ENCODE results near the gene KIT. TPM values are rescaled to one million over a fixed set of nuclear protein-coding genes. Genes with fewer than 3 reads are reported as not detected.

The KIT gene
- total RNA-seq, 4 donors from 2014 or later, result 3.6 to 12.1 (median 9.2) TPM

DNA sequence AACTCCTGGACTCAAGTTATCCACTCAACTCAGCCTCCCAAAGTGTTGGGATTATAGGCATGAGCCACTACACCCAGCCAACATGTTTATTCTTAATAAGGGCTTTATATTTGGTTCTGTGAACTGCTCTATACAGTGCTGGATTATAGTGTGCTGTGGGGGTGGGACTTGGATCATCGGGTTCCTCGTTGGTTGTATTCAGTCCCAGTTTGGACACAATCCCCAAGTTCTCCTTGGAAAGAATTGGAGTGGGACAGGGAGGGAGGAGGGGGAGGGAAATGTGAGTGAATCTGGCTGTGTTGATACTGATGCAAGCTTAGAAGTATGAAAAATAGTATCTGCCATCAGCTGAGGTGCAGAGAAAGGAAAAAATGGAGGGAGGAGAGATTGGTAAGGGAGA lies 121.3 kb downstream of the KIT start:
- TF ChIP-seq, protein P1, sequence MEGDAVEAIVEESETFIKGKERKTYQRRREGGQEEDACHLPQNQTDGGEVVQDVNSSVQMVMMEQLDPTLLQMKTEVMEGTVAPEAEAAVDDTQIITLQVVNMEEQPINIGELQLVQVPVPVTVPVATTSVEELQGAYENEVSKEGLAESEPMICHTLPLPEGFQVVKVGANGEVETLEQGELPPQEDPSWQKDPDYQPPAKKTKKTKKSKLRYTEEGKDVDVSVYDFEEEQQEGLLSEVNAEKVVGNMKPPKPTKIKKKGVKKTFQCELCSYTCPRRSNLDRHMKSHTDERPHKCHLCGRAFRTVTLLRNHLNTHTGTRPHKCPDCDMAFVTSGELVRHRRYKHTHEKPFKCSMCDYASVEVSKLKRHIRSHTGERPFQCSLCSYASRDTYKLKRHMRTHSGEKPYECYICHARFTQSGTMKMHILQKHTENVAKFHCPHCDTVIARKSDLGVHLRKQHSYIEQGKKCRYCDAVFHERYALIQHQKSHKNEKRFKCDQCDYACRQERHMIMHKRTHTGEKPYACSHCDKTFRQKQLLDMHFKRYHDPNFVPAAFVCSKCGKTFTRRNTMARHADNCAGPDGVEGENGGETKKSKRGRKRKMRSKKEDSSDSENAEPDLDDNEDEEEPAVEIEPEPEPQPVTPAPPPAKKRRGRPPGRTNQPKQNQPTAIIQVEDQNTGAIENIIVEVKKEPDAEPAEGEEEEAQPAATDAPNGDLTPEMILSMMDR (IDR thresholded peaks at IDR 0.05; ENCODE audit: low read depth), result no peak

DNA sequence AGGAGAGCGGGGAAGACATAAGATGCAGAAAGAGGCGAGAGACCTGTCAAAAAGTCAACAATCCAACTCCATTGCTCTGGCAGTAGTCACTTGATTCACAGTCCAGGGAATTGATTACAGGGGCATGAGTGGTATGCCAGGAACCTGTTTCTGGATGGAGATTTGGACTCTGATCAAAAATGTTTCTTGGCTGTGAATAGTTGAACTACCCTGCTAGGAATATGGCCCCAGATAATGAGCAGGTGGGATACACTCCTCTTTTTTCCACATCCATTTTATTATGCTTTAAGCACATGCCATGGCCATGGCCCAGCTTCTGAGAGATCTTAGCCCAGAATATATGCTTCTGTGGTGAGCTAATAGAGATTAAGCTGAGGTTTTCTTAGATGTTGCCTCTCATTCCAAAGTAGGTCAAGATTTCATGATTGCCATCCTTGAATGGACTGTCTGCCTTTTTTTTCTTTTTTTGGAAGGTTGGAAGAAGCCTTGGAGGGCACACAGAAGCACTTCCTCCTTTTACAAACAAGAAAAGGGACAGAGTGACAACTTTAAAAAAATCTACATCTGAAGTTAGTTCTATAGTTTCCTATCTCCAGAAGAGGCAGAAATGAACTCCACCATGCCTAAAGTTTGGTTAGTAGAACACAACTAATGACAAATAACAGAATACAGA lies 121.9 kb downstream of the KIT start:
- TF ChIP-seq, protein P1 (IDR thresholded peaks at IDR 0.05; ENCODE audit: low read depth), result no peak

DNA sequence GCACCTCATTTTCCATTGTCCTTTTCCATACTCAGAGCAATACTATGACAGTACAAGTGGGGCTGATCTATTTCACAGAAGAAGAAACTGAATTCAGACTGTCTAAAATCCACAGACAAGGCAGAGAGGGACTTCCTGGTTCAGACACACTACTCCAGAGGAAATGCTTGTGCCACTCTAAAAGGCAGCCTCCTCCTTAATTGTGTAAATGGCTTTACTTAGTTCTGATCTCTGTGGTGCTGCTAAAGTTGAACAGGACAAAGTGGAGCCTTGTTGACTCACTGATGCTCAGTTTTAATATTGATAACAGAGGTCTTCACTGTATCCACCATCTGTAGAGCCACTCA lies 122.4 kb downstream of the KIT start:
- TF ChIP-seq, protein P1 (IDR thresholded peaks at IDR 0.05; ENCODE audit: low read depth), result no peak

DNA sequence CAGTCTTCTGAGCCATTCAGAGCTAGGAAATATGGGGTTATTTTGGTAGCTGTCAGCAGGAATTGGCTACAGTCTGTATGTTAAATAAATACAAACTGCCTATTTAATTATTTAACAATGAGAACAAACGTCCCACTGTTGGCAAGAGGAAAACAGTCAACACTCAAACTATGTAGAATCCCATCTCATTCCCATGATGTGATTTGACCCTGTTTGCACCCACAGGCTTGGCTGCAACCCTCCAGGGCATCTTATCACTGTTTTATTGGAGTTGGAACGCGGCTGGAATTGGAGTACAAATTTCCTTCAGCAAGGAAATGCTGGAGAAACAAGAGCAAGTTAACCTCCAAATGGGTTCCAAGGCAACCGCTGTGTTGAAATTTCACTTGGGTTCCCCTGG lies 124.0 kb downstream of the KIT start:
- TF ChIP-seq, protein P1 (IDR thresholded peaks at IDR 0.05; ENCODE audit: low read depth), result no peak

DNA sequence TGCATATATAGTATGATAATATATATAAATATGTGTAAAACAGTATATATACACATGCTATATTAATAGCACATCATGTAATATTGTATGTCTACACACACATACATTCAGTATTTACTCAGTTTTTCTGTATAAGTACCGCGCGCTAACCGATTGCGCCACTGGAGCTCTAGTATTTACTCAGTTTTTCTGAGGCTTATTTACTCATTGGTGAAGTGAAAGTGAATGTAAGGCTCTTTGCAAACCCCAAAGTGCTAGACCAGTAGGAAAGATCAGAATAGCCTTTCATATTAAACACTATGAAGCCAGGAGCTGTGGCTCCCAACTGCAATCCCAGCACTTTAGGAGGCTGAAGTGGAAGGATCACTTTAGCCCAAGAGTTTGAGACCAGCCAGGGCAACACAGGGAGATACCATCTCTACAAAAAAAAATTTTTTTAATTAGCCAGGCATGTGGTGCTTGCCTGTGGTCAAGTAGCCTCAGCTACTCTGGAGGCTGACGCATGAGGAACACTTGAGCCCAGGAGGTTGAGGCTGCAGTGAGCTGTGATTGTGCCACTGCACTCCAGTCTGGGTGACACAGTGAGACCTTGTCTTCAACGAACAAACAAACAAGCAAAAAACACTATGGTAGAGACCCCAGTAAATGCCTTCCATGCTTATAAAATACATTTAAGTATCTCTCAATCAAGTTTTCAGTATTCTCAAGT lies 125.8 kb downstream of the KIT start:
- TF ChIP-seq, protein P1 (IDR thresholded peaks at IDR 0.05; ENCODE audit: low read depth), result no peak

DNA sequence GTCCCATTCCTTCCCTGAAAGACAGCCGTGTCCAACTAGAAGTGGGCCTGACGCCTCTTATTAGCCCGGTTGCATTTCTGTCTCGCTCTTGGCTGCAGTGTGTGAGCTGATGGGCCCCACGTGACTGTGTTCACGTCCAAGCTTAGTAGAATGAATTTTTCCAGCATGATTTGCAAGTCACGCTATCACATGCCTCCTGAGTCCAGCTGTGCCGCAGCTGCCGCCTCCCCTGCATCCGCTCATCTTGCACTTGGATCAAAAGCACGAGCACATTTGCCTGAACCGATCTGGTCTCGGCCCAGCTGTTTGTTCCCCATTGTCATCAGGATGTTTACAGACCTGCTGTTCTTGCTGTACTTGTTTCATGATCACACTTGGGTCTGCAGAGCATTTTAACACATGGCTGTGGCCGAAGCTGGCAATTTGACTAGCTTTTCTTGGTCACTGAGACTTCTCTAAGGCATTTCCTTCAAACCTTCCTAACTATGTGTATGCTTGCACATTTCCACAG lies 126.5 kb downstream of the KIT start:
- TF ChIP-seq, protein P1 (IDR thresholded peaks at IDR 0.05; ENCODE audit: low read depth), result no peak
